GM06990 (cell line): ENCODE results near the gene GMPPA.

Source experiments
- DNase-seq: peaks from one replicate; pipeline ENCODE4 v3.0.0-alpha.2; 2011; ENCODE audit not compliant: insufficient read length; ENCODE audit errors: extremely low read depth
- H3K27me3 ChIP-seq: replicated peaks from 2 replicates; pipeline ENCODE4 v1.6.0; 2011; ENCODE audit warnings: low read length; ENCODE audit not compliant: control insufficient read depth, insufficient read depth
- H3K36me3 ChIP-seq: 2 replicates; pipeline ENCODE4 v1.5.1; 2011; ENCODE audit warnings: low read length; ENCODE audit not compliant: control insufficient read depth, insufficient read depth
- H3K4me3 ChIP-seq: replicated peaks from 2 replicates; pipeline ENCODE4 v1.5.1; 2011; ENCODE audit warnings: low read depth, mild to moderate bottlenecking, control low read depth, low read length
- CTCF ChIP-seq: IDR thresholded peaks from 2 replicates; pipeline ENCODE4 v1.5.1; 2011; ENCODE audit warnings: low read length, control low read depth, mild to moderate bottlenecking, inconsistent platforms; ENCODE audit not compliant: insufficient read depth, poor library complexity, severe bottlenecking

GMPPA gene

DNA sequence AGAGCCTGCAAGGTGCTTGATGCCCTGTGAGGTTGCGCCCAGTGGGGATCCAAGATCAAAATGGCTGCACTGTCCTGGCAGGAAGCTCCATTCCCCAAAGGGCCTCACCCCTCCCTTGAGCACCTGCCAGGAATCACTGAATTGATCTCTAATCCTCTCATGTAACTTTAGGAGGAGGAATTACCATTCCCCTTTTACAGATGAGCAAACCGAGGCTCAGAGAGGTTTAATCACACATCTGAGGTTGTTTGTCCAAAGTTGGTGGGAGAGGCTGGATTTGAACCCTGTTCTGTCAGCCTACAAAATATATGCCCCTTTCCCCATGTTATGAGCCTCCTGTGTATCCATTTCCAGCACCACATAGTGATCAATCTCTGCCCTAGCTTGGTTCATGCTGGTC lies 26.1 kb downstream of the GMPPA start:
- TF ChIP-seq CTCF: no peak
- Histone ChIP-seq H3K4me3 (no peak overlapping the region), H3K36me3 (no peaks in the 10 kb centered on the region), H3K27me3 (peaks cover 14% of the 10 kb centered on the region)
- no peak for DNase-seq

DNA sequence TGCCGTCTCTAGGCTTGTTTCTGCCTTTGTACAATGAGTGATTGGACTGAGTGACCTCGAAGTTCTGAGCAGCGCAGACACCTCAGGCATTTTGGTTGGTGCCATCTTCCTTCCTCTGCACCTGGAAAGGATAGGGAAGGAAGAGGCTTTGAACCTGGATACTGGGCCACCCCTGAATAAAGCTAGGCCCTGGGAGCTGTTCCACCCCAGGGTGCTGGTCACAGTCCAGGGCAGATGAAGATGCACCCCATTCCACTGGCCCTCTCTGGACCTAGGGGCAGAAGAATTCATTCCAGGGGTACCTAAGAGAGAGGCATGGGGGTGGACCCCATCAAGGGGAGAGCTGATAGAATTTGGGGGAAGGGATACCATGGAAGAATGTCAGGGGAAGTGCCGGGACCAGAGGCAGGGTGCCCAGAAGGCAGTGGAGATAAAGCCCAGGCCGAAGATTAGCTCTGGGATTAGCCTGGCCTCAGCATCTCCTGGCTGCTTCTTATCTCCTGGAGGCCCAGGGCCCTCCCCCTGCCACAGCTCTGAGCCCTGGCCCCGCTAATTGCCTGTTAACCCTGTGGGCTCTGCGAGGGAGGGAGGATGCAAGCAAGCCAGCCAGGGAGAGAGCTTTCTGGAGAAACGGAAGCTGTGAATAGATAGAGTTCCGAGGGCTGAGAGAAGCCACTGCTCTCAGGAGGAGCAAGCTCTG lies 27.0 kb downstream of the GMPPA start:
- Histone ChIP-seq H3K36me3 (no peaks in the 10 kb centered on the region), H3K27me3 (peaks cover 15% of the 10 kb centered on the region), H3K4me3 (no peak overlapping the region)
- TF ChIP-seq CTCF: no peak
- no peak for DNase-seq

GRCh38 chr2:219526320-219527075 lies 27.8 kb downstream of the GMPPA start:
- H3K27me3 ChIP-seq: peaks cover 15% of the 10 kb centered on the region
- DNase-seq: no peak
- H3K4me3 ChIP-seq: no peak overlapping the region
- TF ChIP-seq CTCF: no peak
- H3K36me3 ChIP-seq: no peaks in the 10 kb centered on the region

GRCh38 chr2:219527076-219527394 lies 28.3 kb downstream of the GMPPA start:
- DNase-seq: no peak
- no peak for TF ChIP-seq CTCF

DNA sequence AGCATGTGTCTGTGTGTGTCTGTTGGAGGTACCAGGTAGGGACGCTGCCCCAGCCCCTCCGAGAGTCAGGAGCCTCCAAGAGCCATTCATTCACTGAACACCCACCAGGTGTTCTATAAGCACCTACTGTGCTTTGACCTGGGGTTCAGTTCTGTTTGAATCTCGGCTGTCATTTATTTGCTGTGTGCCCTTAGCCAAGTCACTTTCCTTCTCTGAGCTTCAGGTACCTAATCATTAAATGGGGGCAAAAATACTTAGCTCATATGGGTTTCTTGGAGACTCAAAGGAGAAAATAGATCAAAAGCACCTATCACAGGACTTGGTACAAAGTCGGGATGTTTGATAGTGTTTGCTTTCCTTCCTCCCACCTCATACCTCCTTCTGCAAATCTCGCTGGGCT lies 28.8 kb downstream of the GMPPA start:
- Histone ChIP-seq H3K4me3 (no peak overlapping the region), H3K27me3 (peaks cover 15% of the 10 kb centered on the region), H3K36me3 (no peaks in the 10 kb centered on the region)
- no peak for TF ChIP-seq CTCF
- DNase-seq: no peak

More at GRCh38 chr2:219527076-219527394, 28.3 kb downstream of the GMPPA start:
- Histone ChIP-seq H3K27me3 (peaks cover 15% of the 10 kb centered on the region), H3K4me3 (no peak overlapping the region), H3K36me3 (no peaks in the 10 kb centered on the region)
